ENCODE measurements around the gene KNOP1. TPM values are rescaled to one million over a fixed set of nuclear protein-coding genes. Genes with fewer than 3 reads are reported as not detected.

The KNOP1 gene
- total and polyA plus RNA-seq, 10 donors, result 7.1 to 13.7 (median 9.9) TPM

- Histone ChIP-seq H3K27me3 (replicated peaks in 1 of 7) (no peaks in the 10 kb centered on the region), H3K27ac (no peak overlapping the region), H3K4me1 (no peaks in the 10 kb centered on the region), H3K4me3 (no peak overlapping the region), H3K36me3 (no peaks in the 10 kb centered on the region), H3K9me3 (no peaks in the 10 kb centered on the region)
- WGBS, 5 donors, result 87 to 95% (median 93%) methylated on average over 9 of the region's 9 CpGs
- intact Hi-C loops (cut with DNase I; ENCODE audit: low total_unique reads), result no loop called here
- no peak for TF ChIP-seq POLR2AphosphoS5 (IDR thresholded peaks at IDR 0.05)
- TF ChIP-seq CTCF (IDR thresholded peaks at IDR 0.05 in 8 of 11, conservative IDR thresholded peaks at IDR 0.05 in 3 of 11), result no peak
- no peak for TF ChIP-seq POLR2A (IDR thresholded peaks at IDR 0.05)
- DNase-seq, result no peak
These were observed 27.4 kb upstream of the KNOP1 start for GRCh38 chr16:19745286-19746010.

GRCh38 chr16:19744670-19745069, 26.6 kb upstream of the KNOP1 start:
- no peak for TF ChIP-seq POLR2A (IDR thresholded peaks at IDR 0.05)
- TF ChIP-seq CTCF (IDR thresholded peaks at IDR 0.05 in 8 of 11, conservative IDR thresholded peaks at IDR 0.05 in 3 of 11), result no peak
- no peak for TF ChIP-seq POLR2AphosphoS5 (IDR thresholded peaks at IDR 0.05)
- Histone ChIP-seq H3K4me1 (no peaks in the 10 kb centered on the region), H3K36me3 (no peaks in the 10 kb centered on the region), H3K27ac (no peak overlapping the region), H3K27me3 (replicated peaks in 1 of 7) (no peaks in the 10 kb centered on the region), H3K9me3 (no peaks in the 10 kb centered on the region), H3K4me3 (no peak overlapping the region)
- DNase-seq, result no peak
- WGBS, 5 donors, result 74 to 87% (median 82%) methylated on average over 3 of the region's 3 CpGs
- intact Hi-C loops (cut with DNase I; ENCODE audit: low total_unique reads), result no loop called here

GRCh38 chr16:19743816-19744159, 25.8 kb upstream of the KNOP1 start:
- Histone ChIP-seq H3K27me3 (replicated peaks in 1 of 7) (no peaks in the 10 kb centered on the region), H3K27ac (no peak overlapping the region), H3K9me3 (no peaks in the 10 kb centered on the region), H3K4me1 (no peaks in the 10 kb centered on the region), H3K36me3 (no peaks in the 10 kb centered on the region), H3K4me3 (no peak overlapping the region)
- intact Hi-C loops (cut with DNase I; ENCODE audit: low total_unique reads), result no loop called here
- no peak for DNase-seq
- TF ChIP-seq CTCF (IDR thresholded peaks at IDR 0.05 in 8 of 11, conservative IDR thresholded peaks at IDR 0.05 in 3 of 11) (no peak), POLR2A (IDR thresholded peaks at IDR 0.05) (no peak), POLR2AphosphoS5 (IDR thresholded peaks at IDR 0.05) (no peak)

- Histone ChIP-seq H3K9me3 (no peaks in the 10 kb centered on the region), H3K27me3 (replicated peaks in 1 of 7) (no peaks in the 10 kb centered on the region), H3K27ac (no peak overlapping the region), H3K4me1 (no peaks in the 10 kb centered on the region), H3K36me3 (peaks cover 0 to 2% (median 0%) of the 10 kb centered on the region in 6 donors), H3K4me3 (no peak overlapping the region)
- intact Hi-C loops (cut with DNase I; ENCODE audit: low total_unique reads), result no loop called here
- TF ChIP-seq POLR2AphosphoS5 (IDR thresholded peaks at IDR 0.05) (no peak), POLR2A (IDR thresholded peaks at IDR 0.05) (no peak), CTCF (IDR thresholded peaks at IDR 0.05 in 8 of 11, conservative IDR thresholded peaks at IDR 0.05 in 3 of 11) (no peak)
- WGBS, 5 donors, result 87 to 100% (median 95%) methylated on average over 1 of the region's 1 CpG
- no peak for DNase-seq
These were observed 23.3 kb upstream of the KNOP1 start for GRCh38 chr16:19741354-19741753.
